Fibroblast of lung (primary cell): ENCODE results near the gene STOML1. TPM values are rescaled to one million over a fixed set of nuclear protein-coding genes. Genes with fewer than 3 reads are reported as not detected.

Experiments
- DNase-seq, 2 donors: peaks; one replicate each; pipeline versions ENCODE4 v3.0.0 to v3.0.0-alpha.2; 2010; ENCODE audit warnings: low read depth in 2 of 2
- H2AFZ ChIP-seq: 2 replicates; pipeline ENCODE4 v1.5.1; 2012; ENCODE audit warnings: low read length, control low read depth, inconsistent platforms
- H3K27ac ChIP-seq: 2 replicates; pipeline ENCODE4 v1.5.1; 2011; ENCODE audit warnings: low read length, control low read depth; ENCODE audit not compliant: insufficient read depth
- H3K27me3 ChIP-seq: 2 replicates; pipeline ENCODE4 v1.5.1; 2011; ENCODE audit warnings: mild to moderate bottlenecking, low read length; ENCODE audit not compliant: control insufficient read depth, insufficient read depth
- H3K36me3 ChIP-seq: 2 replicates; pipeline ENCODE4 v1.5.1; 2011; ENCODE audit warnings: low read length; ENCODE audit not compliant: control insufficient read depth, insufficient read depth
- H3K4me1 ChIP-seq: 2 replicates; pipeline ENCODE4 v1.5.1; 2011; ENCODE audit warnings: low read length; ENCODE audit not compliant: control insufficient read depth, insufficient read depth; ENCODE audit errors: extremely low read depth
- H3K4me2 ChIP-seq: 2 replicates; pipeline ENCODE4 v1.5.1; 2011; ENCODE audit warnings: low read length, control low read depth; ENCODE audit not compliant: insufficient read depth; ENCODE audit errors: extremely low read depth
- H3K4me3 ChIP-seq, 4 experiments: fragments of 200-600 bp in 1 of 4; sonication (generic) in 1 of 4; replicated peaks in 1 of 4; 2 replicates each; pipeline ENCODE4 v1.5.1; 2011 to 2016; ENCODE audit warnings: low read length in 4 of 4, low read depth in 3 of 4, mild to moderate bottlenecking in 3 of 4, control low read depth in 2 of 4, inconsistent platforms in 1 of 4, mixed read lengths in 1 of 4; ENCODE audit not compliant: insufficient read depth in 1 of 4; ENCODE audit errors: control extremely low read depth in 1 of 4
- H3K79me2 ChIP-seq: 2 replicates; pipeline ENCODE4 v1.5.1; 2012; ENCODE audit warnings: mild to moderate bottlenecking, low read length, inconsistent platforms; ENCODE audit not compliant: control insufficient read depth, insufficient read depth
- H3K9ac ChIP-seq: 2 replicates; pipeline ENCODE4 v1.5.1; 2011; ENCODE audit warnings: mild to moderate bottlenecking, low read length, control low read depth; ENCODE audit not compliant: insufficient read depth
- H3K9me3 ChIP-seq: 2 replicates; pipeline ENCODE4 v1.5.1; 2012; ENCODE audit warnings: low read depth, low read length; ENCODE audit not compliant: control insufficient read depth, insufficient read depth
- H4K20me1 ChIP-seq: 2 replicates; pipeline ENCODE4 v1.5.1; 2011; ENCODE audit warnings: low read length; ENCODE audit not compliant: control insufficient read depth, insufficient read depth; ENCODE audit errors: extremely low read depth
- CTCF ChIP-seq, 2 donors: IDR thresholded peaks in 1 of 2; conservative IDR thresholded peaks in 1 of 2; 1 replicate in 1 of 2; 2 replicates in 1 of 2; pipeline ENCODE4 v1.5.1; 2011 to 2012; ENCODE audit warnings: low read length in 2 of 2, control low read depth in 1 of 2, inconsistent platforms in 1 of 2, low read depth in 1 of 2, mild to moderate bottlenecking in 1 of 2
- EZH2 ChIP-seq: IDR thresholded peaks from 2 replicates; pipeline ENCODE4 v1.5.1; 2012; ENCODE audit warnings: low read length, control low read depth, mild to moderate bottlenecking; ENCODE audit errors: missing control alignments
- polyA plus RNA-seq, 2 donors: library from polyadenylated mRNA; depleted of rRNA in 1 of 2; stranded (reverse) in 1 of 2; unstranded in 1 of 2; fragments of >200 nt; gene quantifications; 2 replicates each; pipeline ENCODE4 v1.2.1, GENCODE V29; 2011 to 2012; ENCODE audit warnings: missing spikeins in 1 of 2
- total RNA-seq: library from RNA; depleted of rRNA; stranded (reverse); fragments of >200 nt; gene quantifications from 2 replicates; pipeline ENCODE4 v1.2.1, GENCODE V29; 2014

STOML1 gene
- total and polyA plus RNA-seq, 2 donors (not counting 1 experiment from before 2014, with no cell fraction given), result 9.8 to 24.8 TPM

GRCh38 chr15:73982222-73982962, 9.7 kb downstream of the STOML1 start:
- Histone ChIP-seq H3K4me1 (peaks cover 48% of the 10 kb centered on the region), H3K9ac (peak overlapping the region; percentile 57), H4K20me1 (no peaks in the 10 kb centered on the region), H3K4me2 (peak overlapping the region; percentile 88), H3K27ac (peak overlapping the region; percentile 93), H3K36me3 (peaks cover 3% of the 10 kb centered on the region), H3K4me3 (no peak overlapping the region), H2AFZ (peak overlapping the region; percentile 1), H3K9me3 (no peaks in the 10 kb centered on the region), H3K27me3 (no peaks in the 10 kb centered on the region), H3K79me2 (no peaks in the 10 kb centered on the region)
- peak; percentile 93 to 96 for DNase-seq
- no peak for TF ChIP-seq EZH2
- TF ChIP-seq CTCF (conservative IDR thresholded peaks at IDR 0.05 in 1 of 2, IDR thresholded peaks at IDR 0.05 in 1 of 2; ENCODE audit: low read depth in 1 of 2, low read length in 2 of 2), result peak in 1 of 2 donors; percentile 1

DNA sequence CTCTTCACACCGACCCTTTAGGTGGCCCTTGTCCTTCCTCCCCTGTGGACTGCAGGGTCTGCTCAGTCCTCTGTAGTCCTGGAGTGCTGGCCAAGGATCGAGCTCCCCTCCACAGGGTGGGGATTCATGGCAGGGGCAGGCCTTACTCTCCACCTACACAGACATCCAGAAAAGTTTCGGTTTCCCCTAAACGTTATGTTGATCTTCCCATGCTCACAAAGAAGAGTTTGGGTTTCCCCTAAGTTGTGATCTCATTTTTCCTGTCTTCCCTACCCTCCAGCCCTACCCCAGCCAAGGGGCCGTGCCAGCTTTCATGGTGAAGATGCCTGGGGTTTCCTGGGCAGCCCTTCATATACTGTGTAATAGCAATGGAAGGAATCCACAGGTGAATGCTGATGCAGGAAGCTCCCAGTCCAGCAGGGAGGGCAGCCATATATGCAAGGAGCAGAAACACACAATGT, 10.3 kb downstream of the STOML1 start:
- Histone ChIP-seq H4K20me1 (no peaks in the 10 kb centered on the region), H3K9ac (no peak overlapping the region), H3K4me3 (no peak overlapping the region), H3K79me2 (no peaks in the 10 kb centered on the region), H3K4me1 (peaks cover 48% of the 10 kb centered on the region), H3K4me2 (peak overlapping the region; percentile 23), H2AFZ (peak overlapping the region; percentile 57), H3K27ac (peak overlapping the region; percentile 93), H3K9me3 (no peaks in the 10 kb centered on the region), H3K27me3 (no peaks in the 10 kb centered on the region), H3K36me3 (peaks cover 3% of the 10 kb centered on the region)
- DNase-seq, result peak in 1 of 2 donors; percentile 42
- no peak for TF ChIP-seq EZH2
- no peak for TF ChIP-seq CTCF (conservative IDR thresholded peaks at IDR 0.05 in 1 of 2, IDR thresholded peaks at IDR 0.05 in 1 of 2; ENCODE audit: low read depth in 1 of 2, low read length in 2 of 2)

DNA sequence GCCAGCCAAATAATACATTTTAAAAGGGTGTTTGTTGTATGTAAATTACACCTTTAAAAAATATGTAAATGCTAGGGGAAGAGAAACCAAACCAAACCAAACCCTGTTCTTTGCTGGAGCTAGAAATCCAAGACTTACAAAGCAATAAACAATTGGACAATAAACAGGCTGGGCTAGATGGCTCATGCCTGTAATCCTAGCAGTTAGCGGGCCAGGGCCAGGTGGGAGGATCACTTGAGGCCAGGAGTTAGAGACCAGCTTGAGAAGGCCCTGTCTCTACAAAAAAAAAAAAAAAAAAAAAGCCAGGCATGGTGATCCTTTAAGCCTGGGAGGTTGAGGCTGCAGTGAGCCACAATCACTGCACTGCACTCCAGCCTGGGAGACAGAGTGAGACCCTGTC, 12.5 kb downstream of the STOML1 start:
- H3K4me2 ChIP-seq, result no peak overlapping the region
- H3K4me3 ChIP-seq, result no peak overlapping the region
- H2AFZ ChIP-seq, result no peak overlapping the region
- no peaks in the 10 kb centered on the region for H3K9me3 ChIP-seq
- no peaks in the 10 kb centered on the region for H3K79me2 ChIP-seq
- no peak overlapping the region for H3K27ac ChIP-seq
- no peak for TF ChIP-seq CTCF (conservative IDR thresholded peaks at IDR 0.05 in 1 of 2, IDR thresholded peaks at IDR 0.05 in 1 of 2; ENCODE audit: low read depth in 1 of 2, low read length in 2 of 2)
- no peak for TF ChIP-seq EZH2
- DNase-seq, result no peak
- H3K9ac ChIP-seq, result no peak overlapping the region
- H4K20me1 ChIP-seq, result no peaks in the 10 kb centered on the region
- peaks cover 32% of the 10 kb centered on the region for H3K4me1 ChIP-seq
- no peaks in the 10 kb centered on the region for H3K27me3 ChIP-seq
- peaks cover 3% of the 10 kb centered on the region for H3K36me3 ChIP-seq
